Measurements from ENCODE around the gene RIPK1. TPM values are rescaled to one million over a fixed set of nuclear protein-coding genes. Genes with fewer than 3 reads are reported as not detected.

The RIPK1 gene
- total and polyA plus RNA-seq, 9 of the 15 experiments (the other 6 are each of a cell fraction or from before 2014, with no cell fraction given), result 3.8 to 24.9 (median 17.7) TPM

GRCh38 chr6:3159805-3160781, 91.8 kb downstream of the RIPK1 start (continued):
- TF ChIP-seq EZH2 (IDR thresholded peaks at IDR 0.05; ENCODE audit: borderline replicate concordance, low read depth, low read length) (no peak), ATF1 (CRISPR knock-in tag; IDR thresholded peaks at IDR 0.05) (no peak), ATF1 (tag; IDR thresholded peaks at IDR 0.05) (peak; percentile 80), CREB1 (IDR thresholded peaks at IDR 0.05) (0 out of 2 replicates have a peak, but pooled peaks have one; percentile 43), CREB1 (CRISPR knock-in tag; IDR thresholded peaks at IDR 0.05) (peak; percentile 72; the same call in 1 of the 2 replicates), ATF7 (IDR thresholded peaks at IDR 0.05) (peak; percentile 79; the same call in 1 of the 2 replicates), ATF3 (IDR thresholded peaks at IDR 0.05) (peak; percentile 97), ATF3 (CRISPR knock-in tag; conservative IDR thresholded peaks at IDR 0.05) (peak; percentile 96), COPS2 (conservative IDR thresholded peaks at IDR 0.05) (no peak), FOXK1 (CRISPR knock-in tag; IDR thresholded peaks at IDR 0.05; ENCODE audit: borderline replicate concordance) (peak; percentile 45; the same call in 1 of the 2 replicates), ZNF444 (CRISPR knock-in tag; IDR thresholded peaks at IDR 0.05) (no peak), USF2 (CRISPR knock-in tag; IDR thresholded peaks at IDR 0.05) (no peak), HDAC1 (IDR thresholded peaks at IDR 0.05) (peak in 1 of 2 experiments; percentile 73; a peak in 1 of 4 replicates), SRSF7 (optimal IDR thresholded peaks at IDR 0.05; ENCODE audit: low read depth, low read length) (no peak), GATA2 (CRISPR knock-in tag; IDR thresholded peaks at IDR 0.05) (no peak; the same call in 1 of the 2 replicates), EWSR1 (IDR thresholded peaks at IDR 0.05; ENCODE audit: borderline replicate concordance, low read depth, partially characterized antibody) (no peak), NR3C1 (CRISPR knock-in tag; IDR thresholded peaks at IDR 0.05) (no peak), C11orf30 (IDR thresholded peaks at IDR 0.05; ENCODE audit: low read depth) (no peak), TOE1 (IDR thresholded peaks at IDR 0.05; ENCODE audit: borderline replicate concordance) (no peak), TOE1 (CRISPR knock-in tag; IDR thresholded peaks at IDR 0.05; ENCODE audit: borderline replicate concordance, low read depth) (no peak), CXXC5 (CRISPR knock-in tag; IDR thresholded peaks at IDR 0.05) (peak; percentile 78), FOXM1 (IDR thresholded peaks at IDR 0.05; ENCODE audit: low read depth) (peak; percentile 96), FOXM1 (CRISPR knock-in tag; IDR thresholded peaks at IDR 0.05; ENCODE audit: low read depth) (peak; percentile 95), WHSC1 (IDR thresholded peaks at IDR 0.05; ENCODE audit: low read length) (no peak), ZNF12 (CRISPR knock-in tag; IDR thresholded peaks at IDR 0.05) (no peak), HDAC8 (tag; IDR thresholded peaks at IDR 0.05) (no peak), ZNF589 (CRISPR knock-in tag; IDR thresholded peaks at IDR 0.05; ENCODE audit: low read depth) (no peak; the same call in none of the 2 replicates)
- TF ChIP-seq, protein P1, sequence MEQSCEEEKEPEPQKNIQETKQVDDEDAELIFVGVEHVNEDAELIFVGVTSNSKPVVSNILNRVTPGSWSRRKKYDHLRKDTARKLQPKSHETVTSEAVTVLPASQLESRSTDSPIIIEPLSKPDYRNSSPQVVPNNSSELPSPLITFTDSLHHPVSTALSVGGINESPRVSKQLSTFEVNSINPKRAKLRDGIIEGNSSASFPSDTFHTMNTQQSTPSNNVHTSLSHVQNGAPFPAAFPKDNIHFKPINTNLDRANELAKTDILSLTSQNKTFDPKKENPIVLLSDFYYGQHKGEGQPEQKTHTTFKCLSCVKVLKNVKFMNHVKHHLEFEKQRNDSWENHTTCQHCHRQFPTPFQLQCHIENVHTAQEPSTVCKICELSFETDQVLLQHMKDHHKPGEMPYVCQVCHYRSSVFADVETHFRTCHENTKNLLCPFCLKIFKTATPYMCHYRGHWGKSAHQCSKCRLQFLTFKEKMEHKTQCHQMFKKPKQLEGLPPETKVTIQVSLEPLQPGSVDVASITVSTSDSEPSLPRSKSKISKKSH (CRISPR knock-in tag; IDR thresholded peaks at IDR 0.05), result no peak
